KOPT-K1 (cell line): ENCODE measurements around the gene NFKB2.

Source experiments
- H3K27ac ChIP-seq: fragments of 200-600 bp; sonication (generic); 2 replicates; pipeline ENCODE4 v1.5.1; 2016; ENCODE audit warnings: antibody characterized with exemption, mild to moderate bottlenecking, low read depth, low read length; ENCODE audit not compliant: poor library complexity, severe bottlenecking
- H3K36me3 ChIP-seq: fragments of 200-600 bp; sonication (generic); 2 replicates; pipeline ENCODE4 v1.5.1; 2017; ENCODE audit warnings: antibody characterized with exemption, mild to moderate bottlenecking, low read length, moderate library complexity; ENCODE audit not compliant: insufficient read depth
- H3K9me3 ChIP-seq: fragments of 200-600 bp; sonication (generic); 2 replicates; pipeline ENCODE4 v1.5.1; 2017; ENCODE audit warnings: antibody characterized with exemption, low read length, mild to moderate bottlenecking; ENCODE audit not compliant: insufficient read depth, poor library complexity, severe bottlenecking

Gene NFKB2

GRCh38 chr10:102410429-102411073 is 15.0 kb downstream of the NFKB2 start:
- H3K36me3 ChIP-seq, result no peaks in the 10 kb centered on the region
- H3K27ac ChIP-seq, result no peak overlapping the region

DNA sequence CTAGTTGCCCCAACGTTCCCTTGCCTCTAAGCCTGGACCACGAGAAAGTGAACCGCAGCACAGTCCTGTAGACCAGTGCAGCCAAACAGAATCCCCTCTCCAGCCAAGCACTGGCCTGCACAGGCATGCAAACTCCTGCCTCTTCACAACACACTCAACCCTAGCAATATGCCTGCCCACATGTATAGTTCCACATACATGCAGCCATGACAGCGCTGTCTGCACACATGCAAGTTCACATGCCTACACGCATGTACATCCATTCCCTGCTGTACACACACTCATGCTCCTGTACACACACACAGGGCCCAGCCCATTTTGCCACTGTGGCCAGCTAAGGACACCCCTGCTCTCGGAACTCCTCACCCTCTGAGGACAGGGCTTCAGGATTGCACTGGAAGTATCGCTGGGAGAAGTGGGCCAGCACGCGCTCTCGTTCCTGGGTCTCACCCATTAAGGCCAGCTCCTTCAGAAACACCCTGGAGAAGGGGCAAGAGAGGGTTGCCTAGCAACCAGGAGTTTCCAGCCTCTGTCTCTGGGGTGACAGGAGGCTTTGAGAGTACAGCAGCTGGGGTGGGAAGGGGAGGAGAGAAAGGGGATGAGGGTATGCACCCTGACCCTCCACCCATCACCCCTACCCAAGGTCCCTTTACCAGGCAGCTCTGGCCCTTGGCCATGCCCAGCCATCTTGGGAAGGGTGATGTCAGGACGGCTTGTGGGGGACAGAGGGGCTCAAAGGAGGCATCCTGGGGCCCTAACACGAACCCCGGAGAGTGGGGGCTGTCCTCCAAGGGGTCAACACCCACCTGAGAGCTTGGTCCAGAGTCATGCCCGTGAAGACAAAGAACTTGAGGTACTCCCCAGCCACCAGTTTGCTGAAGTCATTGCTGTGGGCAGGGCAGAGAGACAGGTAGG is 16.1 kb downstream of the NFKB2 start:
- Histone ChIP-seq H3K9me3 (no peaks in the 10 kb centered on the region), H3K36me3 (no peaks in the 10 kb centered on the region), H3K27ac (no peak overlapping the region)

More at GRCh38 chr10:102410429-102411073, 15.0 kb downstream of the NFKB2 start:
- H3K9me3 ChIP-seq, result no peaks in the 10 kb centered on the region

- H3K27ac ChIP-seq, result no peak overlapping the region
- no peaks in the 10 kb centered on the region for H3K36me3 ChIP-seq
- H3K9me3 ChIP-seq, result no peaks in the 10 kb centered on the region
Measured at GRCh38 chr10:102412293-102412692, 16.8 kb downstream of the NFKB2 start.

- no peaks in the 10 kb centered on the region for H3K36me3 ChIP-seq
- H3K27ac ChIP-seq, result no peak overlapping the region
- H3K9me3 ChIP-seq, result no peaks in the 10 kb centered on the region
Measured at GRCh38 chr10:102413053-102413705, 17.7 kb downstream of the NFKB2 start.

DNA sequence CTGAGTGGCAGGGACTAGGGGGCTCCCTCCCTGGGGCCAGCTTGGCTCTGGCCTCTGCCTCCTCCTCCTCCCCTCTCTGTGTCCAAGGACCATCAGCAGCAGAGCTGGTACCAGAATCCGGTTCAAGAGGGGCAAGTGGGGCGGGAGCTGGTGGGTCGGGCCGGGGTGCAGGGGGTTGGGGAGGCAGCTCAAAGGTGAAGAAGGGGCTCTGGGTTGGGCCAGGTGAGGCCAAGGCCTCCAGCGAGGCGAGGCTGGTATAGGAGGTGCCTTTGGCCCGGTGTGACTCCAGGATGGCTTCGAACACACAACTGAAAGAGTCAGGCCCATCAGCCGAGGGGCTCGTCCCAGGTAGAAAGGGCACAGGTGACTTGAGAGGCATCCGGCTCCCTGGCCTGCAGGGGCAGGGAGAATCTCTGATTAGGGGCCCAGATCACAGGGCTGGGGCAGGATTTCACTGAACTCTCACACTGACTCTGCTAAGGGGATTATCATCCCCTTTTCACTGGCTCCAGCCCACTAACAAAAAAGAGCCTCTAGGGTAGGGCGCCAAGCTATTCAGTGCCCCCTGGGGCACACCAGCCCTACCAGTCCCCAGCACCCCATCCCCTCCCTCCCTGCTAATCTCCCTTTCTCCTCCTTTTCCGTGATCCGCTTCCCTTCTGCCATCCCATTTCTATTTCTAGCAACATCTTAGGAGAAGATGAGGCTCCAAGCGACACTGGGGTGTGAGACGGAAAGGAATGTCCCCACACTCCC is 18.5 kb downstream of the NFKB2 start:
- no peak overlapping the region for H3K27ac ChIP-seq
- no peaks in the 10 kb centered on the region for H3K9me3 ChIP-seq
- no peaks in the 10 kb centered on the region for H3K36me3 ChIP-seq

DNA sequence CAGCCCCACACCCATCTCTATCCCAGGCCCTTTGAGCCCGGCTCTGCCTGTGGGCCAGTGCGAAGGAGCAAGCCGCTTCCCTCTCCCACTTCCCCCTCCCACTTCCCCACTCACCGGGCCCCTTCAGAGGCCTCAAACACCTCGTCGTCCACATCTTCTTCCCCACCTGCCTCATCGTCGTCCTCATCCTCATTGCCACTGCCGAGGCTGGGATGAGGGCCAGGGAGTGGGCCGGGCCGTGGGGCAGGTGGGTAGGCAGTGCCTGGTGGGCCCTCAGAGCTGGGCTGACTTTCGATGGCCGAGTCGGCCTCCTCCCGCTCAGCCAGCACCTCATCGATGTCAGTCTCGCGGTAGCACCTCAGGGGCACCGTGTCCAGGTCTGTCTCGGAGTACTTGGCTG is 19.2 kb downstream of the NFKB2 start:
- Histone ChIP-seq H3K36me3 (no peaks in the 10 kb centered on the region), H3K27ac (no peak overlapping the region)

DNA sequence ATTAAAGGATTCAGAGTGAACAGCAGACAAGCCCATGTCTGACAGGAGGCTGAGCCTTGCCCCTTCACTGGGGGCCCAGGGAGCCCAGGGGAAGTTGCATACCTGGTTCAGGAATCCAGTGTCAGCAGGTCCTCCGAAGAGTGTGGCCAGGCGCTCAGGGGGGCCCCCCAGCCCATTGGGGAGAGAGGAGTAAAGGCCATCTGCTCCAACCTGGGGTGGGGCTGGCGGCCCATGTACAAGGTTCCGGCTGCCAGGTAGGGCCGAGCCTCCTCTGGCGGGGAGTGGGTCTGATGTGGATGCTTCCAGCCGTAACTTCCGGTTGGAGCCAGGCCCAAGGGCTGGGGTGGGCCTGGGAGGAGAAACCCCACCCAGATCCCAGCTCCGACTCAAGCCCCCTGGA is 20.8 kb downstream of the NFKB2 start:
- H3K9me3 ChIP-seq, result no peaks in the 10 kb centered on the region
- H3K36me3 ChIP-seq, result no peaks in the 10 kb centered on the region
- no peak overlapping the region for H3K27ac ChIP-seq

More for the DNA sequence above, 19.2 kb downstream of the NFKB2 start:
- H3K9me3 ChIP-seq, result no peaks in the 10 kb centered on the region

DNA sequence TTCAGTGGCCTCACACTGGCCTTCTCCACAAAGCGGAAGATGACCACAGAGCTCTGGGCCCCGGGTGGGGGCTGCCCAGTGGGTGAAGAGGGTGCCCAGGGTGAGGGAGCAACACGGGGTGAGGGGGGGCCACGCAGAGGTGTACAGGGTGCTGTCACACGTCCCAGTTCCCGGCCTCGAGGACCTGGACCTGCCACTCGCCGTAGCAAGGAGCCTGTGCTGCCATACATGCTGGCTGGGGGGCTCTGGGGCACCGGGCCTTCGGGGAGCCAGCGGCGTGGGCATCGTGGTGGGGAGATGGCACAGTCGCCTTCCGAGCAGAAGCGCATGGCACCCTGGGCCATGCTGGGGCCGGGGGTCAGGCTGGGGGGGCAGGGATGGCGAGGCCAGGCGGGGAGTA is 21.2 kb downstream of the NFKB2 start:
- Histone ChIP-seq H3K9me3 (no peaks in the 10 kb centered on the region), H3K36me3 (no peaks in the 10 kb centered on the region), H3K27ac (no peak overlapping the region)

DNA sequence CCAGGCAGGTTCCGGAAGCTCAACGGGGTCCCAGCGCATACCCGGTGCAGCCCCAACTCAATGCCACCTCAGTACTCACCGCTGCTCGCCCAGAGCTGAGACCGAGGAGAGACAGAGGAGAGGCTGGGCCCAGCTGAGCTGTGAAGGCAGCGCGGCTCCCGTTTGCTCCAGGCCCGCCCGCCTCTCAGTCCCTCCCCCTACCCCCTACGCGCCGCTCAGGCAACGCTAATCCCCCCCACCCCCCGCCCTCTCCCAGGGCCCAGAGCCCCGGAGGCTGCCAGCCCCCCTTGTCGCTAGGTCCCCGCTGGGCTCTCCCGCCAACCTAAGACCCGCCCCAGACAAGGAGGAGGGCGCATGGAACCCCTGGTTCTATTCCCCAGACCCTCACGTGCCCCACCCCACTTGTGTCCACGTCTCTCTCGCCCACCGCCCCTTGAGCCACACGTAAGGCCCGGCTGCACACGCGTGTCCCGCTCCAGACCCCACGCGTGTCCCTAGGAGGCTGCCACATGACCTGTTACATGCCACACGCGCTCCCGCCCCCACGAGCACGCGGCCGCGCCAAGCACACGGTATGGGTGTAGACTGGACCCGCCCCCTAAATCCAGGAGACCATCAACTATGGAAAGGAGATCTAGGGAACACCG is 23.2 kb downstream of the NFKB2 start, which contains the start of gene PSD:
PSD (minus strand) TSS at position 164 of the 647 bp plus-strand sequence. CDS start 1,747 bp downstream, outside the sequence.
- Histone ChIP-seq H3K27ac (no peak within 1 kb of the TSS), H3K36me3 (peaks cover 11% of the 10 kb centered on the region), H3K9me3 (no peaks in the 10 kb centered on the region)

DNA sequence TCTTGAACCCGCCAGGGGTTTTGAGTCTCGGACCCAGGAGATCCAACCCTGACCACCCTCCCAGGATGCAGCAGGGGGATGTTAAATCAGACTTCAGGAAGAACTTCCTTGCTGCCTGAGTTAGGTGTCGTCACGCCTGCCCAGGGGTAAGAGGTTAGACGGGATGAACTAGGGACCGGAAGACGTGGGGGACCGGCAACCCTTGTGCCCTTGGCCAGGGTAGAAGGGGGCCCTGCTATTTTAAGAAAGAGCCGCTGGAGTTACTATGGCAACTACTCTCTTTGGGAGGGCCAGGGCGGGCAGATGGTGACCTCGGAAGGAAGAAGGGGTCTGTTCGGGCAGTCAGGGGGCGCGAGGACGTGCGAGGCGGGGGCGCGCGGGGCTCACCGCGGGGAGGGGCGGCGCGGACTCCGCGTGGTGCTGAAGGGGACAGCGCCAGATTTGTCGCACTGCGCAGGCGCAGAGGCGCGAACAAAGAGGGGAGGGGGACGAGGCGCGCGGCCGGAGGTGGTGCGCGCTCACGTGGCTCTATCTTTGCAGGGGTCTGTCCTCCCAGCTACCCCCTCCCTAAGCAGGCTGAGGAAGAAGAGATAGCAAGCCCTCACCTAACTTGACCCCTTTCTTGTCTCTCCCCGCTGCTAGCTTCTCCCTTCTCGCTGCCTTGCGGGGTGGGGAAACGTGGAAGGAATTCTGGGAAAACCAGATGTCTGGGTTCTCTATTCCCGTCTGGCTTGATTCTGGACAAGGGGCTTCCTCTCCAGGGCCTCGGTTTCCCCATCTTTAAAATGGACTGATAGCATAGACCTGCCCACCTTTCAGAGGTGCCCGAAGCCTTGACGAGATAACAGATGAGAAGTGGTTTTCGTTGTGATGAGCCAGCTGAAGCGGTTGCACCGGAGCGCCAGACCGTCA is 24.0 kb downstream of the NFKB2 start:
- H3K36me3 ChIP-seq, result peaks cover 19% of the 10 kb centered on the region
- peak overlapping the region; percentile 73 for H3K27ac ChIP-seq
- no peaks in the 10 kb centered on the region for H3K9me3 ChIP-seq

DNA sequence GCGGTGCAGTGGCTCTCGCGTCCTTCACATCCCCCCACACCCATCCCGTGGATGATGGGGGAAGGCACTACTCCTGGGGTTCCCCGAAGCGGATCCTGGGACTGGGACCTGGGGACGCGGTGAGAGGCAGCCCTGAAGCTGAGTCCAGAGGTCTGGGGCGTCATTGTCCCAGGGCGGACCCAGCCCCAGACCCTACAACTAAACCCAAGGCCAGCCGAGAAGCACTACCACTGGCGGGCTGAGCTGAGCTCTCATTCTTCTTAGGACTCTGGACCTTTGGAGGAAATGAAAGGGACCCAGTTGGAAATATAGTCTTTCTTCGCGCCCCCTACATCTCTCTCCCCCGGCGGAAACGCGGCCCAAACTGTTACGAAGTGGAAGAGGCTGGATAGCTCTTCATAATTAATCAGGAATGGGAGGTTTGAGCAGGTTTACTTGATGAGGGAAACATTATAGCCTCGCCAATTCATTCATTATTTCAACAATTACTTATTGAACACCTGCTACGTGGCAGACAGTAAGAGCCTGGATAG is 24.7 kb downstream of the NFKB2 start:
- no peaks in the 10 kb centered on the region for H3K9me3 ChIP-seq
- peak overlapping the region; percentile 73 for H3K27ac ChIP-seq
- H3K36me3 ChIP-seq, result peaks cover 24% of the 10 kb centered on the region

DNA sequence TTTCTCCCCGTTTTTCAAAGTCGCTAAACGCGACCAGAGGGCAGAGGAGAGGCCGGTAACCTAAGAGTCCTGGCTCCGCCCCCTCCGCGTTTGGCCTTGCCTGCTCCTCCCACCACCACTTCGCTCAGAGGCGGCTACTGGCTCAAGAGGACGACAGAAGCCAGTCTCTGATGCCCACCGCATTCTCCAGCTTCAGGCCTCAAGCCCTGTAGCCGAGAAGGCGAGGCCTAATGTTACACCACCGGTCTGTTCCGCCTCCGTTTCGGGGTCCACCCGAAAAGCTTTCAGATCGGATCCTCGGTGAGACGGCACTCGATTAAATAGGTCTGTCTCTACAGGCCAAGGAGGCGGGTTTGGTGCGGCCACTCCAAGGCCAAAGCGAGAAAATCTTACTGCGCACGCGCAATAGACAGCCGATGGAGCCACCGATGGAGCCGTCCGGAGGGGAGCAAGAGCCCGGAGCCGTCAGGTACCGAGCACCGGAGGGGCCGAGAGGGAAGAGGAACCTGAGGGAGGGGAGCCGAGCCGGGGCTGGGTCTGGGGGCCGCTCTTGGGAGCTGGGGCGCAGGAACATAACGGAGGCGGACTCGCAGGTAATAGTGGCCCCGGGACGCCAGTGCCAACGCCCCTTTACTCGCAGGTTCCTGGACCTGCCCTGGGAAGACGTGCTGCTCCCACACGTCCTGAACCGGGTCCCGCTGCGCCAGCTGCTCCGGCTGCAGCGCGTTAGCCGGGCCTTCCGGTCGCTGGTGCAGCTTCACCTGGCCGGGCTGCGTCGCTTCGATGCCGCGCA is 25.4 kb downstream of the NFKB2 start, which contains the start of gene FBXL15:
FBXL15 (plus strand) TSS at position 123 of the 793 bp plus-strand sequence; CDS start at position 417, 294 bp downstream.
- Histone ChIP-seq H3K9me3 (no peaks in the 10 kb centered on the region), H3K27ac (peak within 1 kb of the TSS; percentile 73), H3K36me3 (peaks cover 24% of the 10 kb centered on the region)

- H3K9me3 ChIP-seq, result no peaks in the 10 kb centered on the region
- H3K27ac ChIP-seq, result peak overlapping the region; percentile 73
- H3K36me3 ChIP-seq, result peaks cover 24% of the 10 kb centered on the region
Measured at GRCh38 chr10:102421507-102421756, 25.9 kb downstream of the NFKB2 start.
